ENCODE results near the gene ITGA11.

ITGA11 gene

DNA sequence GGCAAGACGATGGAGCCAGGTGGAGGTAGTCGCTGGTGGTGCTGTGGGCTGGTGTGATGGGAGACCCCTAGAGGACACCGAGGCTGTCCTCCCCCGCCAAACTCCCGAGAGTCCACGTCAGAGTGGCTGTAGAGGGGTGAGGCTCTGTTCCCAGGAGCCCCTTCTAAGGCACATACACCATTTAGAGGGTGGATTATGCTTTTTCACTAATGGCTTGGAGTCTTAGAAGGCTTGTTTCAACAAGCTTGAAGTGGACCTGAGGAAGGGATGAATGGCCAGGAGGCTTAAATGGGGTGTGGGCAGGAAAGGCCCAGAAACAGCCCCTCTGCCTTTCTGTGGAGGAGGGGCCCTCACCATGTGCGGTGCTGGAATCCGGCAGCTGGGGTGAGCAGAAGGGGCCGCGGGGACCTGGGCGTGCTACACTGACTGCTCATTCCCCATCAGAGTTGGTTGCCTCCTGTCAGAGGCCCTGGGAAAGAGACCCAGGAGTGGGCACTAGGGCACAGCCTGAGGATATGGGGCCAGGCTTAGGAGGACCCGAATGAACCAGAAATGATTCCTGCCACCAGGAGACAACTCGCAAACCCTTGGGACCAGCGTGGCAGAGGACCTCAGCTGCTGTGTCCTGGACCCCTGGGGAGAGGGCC is 88.3 kb downstream of the ITGA11 start:
- Histone ChIP-seq H3K27ac (ENCODE audit: low read depth, low read length, poor library complexity, severe bottlenecking) (no peak overlapping the region), H3K79me2 (ENCODE audit: insufficient read depth, low read length) (no peaks in the 10 kb centered on the region)
- TF ChIP-seq EZH2 (IDR thresholded peaks at IDR 0.05; ENCODE audit: borderline replicate concordance, low read length) = no peak
- TF ChIP-seq, protein P1, sequence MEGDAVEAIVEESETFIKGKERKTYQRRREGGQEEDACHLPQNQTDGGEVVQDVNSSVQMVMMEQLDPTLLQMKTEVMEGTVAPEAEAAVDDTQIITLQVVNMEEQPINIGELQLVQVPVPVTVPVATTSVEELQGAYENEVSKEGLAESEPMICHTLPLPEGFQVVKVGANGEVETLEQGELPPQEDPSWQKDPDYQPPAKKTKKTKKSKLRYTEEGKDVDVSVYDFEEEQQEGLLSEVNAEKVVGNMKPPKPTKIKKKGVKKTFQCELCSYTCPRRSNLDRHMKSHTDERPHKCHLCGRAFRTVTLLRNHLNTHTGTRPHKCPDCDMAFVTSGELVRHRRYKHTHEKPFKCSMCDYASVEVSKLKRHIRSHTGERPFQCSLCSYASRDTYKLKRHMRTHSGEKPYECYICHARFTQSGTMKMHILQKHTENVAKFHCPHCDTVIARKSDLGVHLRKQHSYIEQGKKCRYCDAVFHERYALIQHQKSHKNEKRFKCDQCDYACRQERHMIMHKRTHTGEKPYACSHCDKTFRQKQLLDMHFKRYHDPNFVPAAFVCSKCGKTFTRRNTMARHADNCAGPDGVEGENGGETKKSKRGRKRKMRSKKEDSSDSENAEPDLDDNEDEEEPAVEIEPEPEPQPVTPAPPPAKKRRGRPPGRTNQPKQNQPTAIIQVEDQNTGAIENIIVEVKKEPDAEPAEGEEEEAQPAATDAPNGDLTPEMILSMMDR (IDR thresholded peaks at IDR 0.05; ENCODE audit: low read length) = no peak

DNA sequence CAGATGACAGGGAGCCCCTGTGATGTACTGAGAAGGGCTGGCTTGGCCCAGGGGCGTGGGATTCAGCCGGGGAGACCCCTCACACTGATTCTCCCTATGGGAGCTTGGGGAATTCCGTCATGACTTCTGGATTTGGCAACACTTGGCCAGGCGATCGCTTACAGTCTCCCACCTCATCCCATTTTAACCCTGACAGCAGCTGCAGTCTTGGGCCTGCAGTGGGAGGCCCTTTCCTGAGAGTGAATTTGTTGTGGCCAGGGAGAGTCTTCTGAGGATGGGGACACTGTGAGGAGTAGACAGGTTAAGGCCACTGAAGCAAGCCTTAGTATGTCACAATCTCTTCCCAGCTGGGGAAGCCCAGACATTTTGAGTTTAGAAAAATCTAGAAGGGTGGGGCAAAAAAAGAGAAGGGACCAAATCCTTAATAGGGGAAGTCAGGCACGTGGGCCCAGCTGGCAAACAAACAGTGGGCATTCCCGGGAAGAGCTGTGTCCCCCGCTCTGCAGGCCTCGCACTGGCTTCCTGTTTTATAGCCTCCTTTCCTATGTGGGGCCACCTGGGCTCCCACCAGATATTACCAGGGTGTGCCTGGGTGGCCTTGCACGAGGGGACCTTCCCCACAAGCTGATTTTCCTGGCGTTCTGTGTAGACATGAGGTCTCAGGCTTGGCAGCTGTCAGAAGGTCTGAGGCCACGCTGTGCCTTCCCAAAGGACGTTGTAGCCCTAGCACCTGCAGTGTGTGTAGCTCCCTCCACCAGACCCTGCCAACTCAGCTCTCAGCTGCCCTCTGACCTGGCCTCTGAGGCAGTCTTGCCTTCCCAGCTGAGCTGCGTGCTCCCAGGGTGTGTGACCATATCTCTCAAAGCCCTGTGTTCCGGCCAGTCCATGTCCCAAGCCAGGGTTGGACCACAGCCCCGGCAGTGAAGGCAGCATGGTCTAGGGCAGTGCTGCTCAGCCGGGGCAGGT is 89.9 kb downstream of the ITGA11 start:
- H3F3A ChIP-seq (ENCODE audit: insufficient read depth, low read length) = no peaks in the 10 kb centered on the region
- no peak overlapping the region for H3K4me2 ChIP-seq (ENCODE audit: low read length)
- no peaks in the 10 kb centered on the region for H3K9me2 ChIP-seq (ENCODE audit: low read depth, low read length)
- no peaks in the 10 kb centered on the region for H4K20me1 ChIP-seq (ENCODE audit: insufficient read depth, low read length)
- no peak overlapping the region for H3K9ac ChIP-seq (ENCODE audit: low read length)
- 0 out of 2 replicates have a peak, but pooled peaks cover 4% of the 10 kb centered on the region for H3K27me3 ChIP-seq (ENCODE audit: insufficient read depth, low read length)
- no peaks in the 10 kb centered on the region for H3K79me2 ChIP-seq (ENCODE audit: insufficient read depth, low read length)
- H3K27ac ChIP-seq (ENCODE audit: low read depth, low read length, poor library complexity, severe bottlenecking) = no peak overlapping the region
- no peaks in the 10 kb centered on the region for H3K4me1 ChIP-seq (ENCODE audit: insufficient read depth, low read length, severe bottlenecking)
- no peak overlapping the region for H3K4me3 ChIP-seq (ENCODE audit: low read depth, low read length, poor library complexity, severe bottlenecking)
- TF ChIP-seq, protein P1 (IDR thresholded peaks at IDR 0.05; ENCODE audit: low read length) = no peak
- no peak for TF ChIP-seq EZH2 (IDR thresholded peaks at IDR 0.05; ENCODE audit: borderline replicate concordance, low read length)
- H3K36me3 ChIP-seq (ENCODE audit: insufficient read depth, low read length) = no peaks in the 10 kb centered on the region
- H3K9me3 ChIP-seq (ENCODE audit: low read length) = no peaks in the 10 kb centered on the region
- H2AFZ ChIP-seq (ENCODE audit: low read length) = no peak overlapping the region

More for the DNA sequence above, 88.3 kb downstream of the ITGA11 start:
- Histone ChIP-seq H3K4me3 (ENCODE audit: low read depth, low read length, poor library complexity, severe bottlenecking) (no peak overlapping the region), H3K36me3 (ENCODE audit: insufficient read depth, low read length) (no peaks in the 10 kb centered on the region), H3K9me2 (ENCODE audit: low read depth, low read length) (no peaks in the 10 kb centered on the region), H4K20me1 (ENCODE audit: insufficient read depth, low read length) (no peaks in the 10 kb centered on the region), H3K4me2 (ENCODE audit: low read length) (no peak overlapping the region), H3K27me3 (ENCODE audit: insufficient read depth, low read length) (0 out of 2 replicates have a peak, but pooled peaks cover 4% of the 10 kb centered on the region), H3K9ac (ENCODE audit: low read length) (no peak overlapping the region), H3F3A (ENCODE audit: insufficient read depth, low read length) (no peaks in the 10 kb centered on the region), H2AFZ (ENCODE audit: low read length) (no peak overlapping the region), H3K4me1 (ENCODE audit: insufficient read depth, low read length, severe bottlenecking) (no peaks in the 10 kb centered on the region), H3K9me3 (ENCODE audit: low read length) (no peaks in the 10 kb centered on the region)

DNA sequence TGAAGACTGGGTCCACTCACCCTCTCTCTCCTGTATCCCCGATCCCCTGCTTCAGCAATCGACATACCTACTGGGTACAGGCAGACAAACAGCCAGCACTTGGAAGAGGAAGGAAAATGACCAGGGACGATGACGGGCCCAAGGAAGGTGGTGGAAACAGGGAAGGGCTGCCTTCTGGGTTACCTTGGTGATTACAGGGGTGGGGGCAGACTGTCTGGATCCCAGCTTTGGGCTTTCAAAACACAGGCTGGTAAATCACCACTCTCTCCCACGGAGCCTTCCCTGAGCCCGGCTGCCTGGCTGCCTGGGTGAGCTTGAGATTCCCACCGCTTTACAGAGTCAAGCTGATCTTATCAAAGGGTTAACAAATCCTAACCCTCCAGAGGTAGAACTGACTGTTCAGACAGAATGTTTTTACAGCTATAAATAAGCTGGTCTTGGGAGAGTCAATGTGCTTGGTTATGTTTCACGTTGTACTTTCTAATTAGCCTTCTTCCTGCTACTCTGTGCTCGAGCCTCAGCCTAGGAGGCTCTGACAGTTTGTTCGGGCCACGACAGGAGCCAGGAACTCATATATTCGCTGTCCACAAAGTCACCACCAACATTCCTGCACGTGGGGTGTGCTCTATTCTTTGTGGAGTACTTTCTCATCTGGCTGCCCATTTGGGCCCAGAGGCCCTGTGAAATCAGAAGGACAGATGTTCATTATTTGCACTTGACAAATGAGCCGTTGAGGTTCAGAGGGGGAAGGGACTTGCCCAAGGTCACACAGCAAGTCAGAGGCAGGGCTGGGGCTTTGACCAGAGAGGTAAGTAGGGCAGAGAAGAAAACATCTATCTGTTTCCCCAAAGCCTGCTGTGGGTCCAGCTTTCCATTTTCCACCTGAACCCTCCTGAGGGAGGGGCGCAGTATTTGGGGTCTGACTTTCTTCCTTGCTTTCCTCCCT is 91.0 kb downstream of the ITGA11 start:
- Histone ChIP-seq H3K79me2 (ENCODE audit: insufficient read depth, low read length) (no peaks in the 10 kb centered on the region), H3K4me1 (ENCODE audit: insufficient read depth, low read length, severe bottlenecking) (no peaks in the 10 kb centered on the region), H3F3A (ENCODE audit: insufficient read depth, low read length) (no peaks in the 10 kb centered on the region), H2AFZ (ENCODE audit: low read length) (no peak overlapping the region), H3K27ac (ENCODE audit: low read depth, low read length, poor library complexity, severe bottlenecking) (no peak overlapping the region), H3K9me3 (ENCODE audit: low read length) (no peaks in the 10 kb centered on the region), H3K4me2 (ENCODE audit: low read length) (no peak overlapping the region), H3K4me3 (ENCODE audit: low read depth, low read length, poor library complexity, severe bottlenecking) (no peak overlapping the region), H3K36me3 (ENCODE audit: insufficient read depth, low read length) (no peaks in the 10 kb centered on the region), H3K27me3 (ENCODE audit: insufficient read depth, low read length) (0 out of 2 replicates have a peak, but pooled peaks cover 4% of the 10 kb centered on the region), H3K9me2 (ENCODE audit: low read depth, low read length) (no peaks in the 10 kb centered on the region), H3K9ac (ENCODE audit: low read length) (no peak overlapping the region), H4K20me1 (ENCODE audit: insufficient read depth, low read length) (no peaks in the 10 kb centered on the region)
- TF ChIP-seq EZH2 (IDR thresholded peaks at IDR 0.05; ENCODE audit: borderline replicate concordance, low read length) = no peak
- TF ChIP-seq, protein P1 (IDR thresholded peaks at IDR 0.05; ENCODE audit: low read length) = no peak

Data from OCI-LY1 (cell line).